Measurements from ENCODE around the gene DBH. TPM values are rescaled to one million over a fixed set of nuclear protein-coding genes. Genes with fewer than 3 reads are reported as not detected.
"Not testable (repeated sequence)": the region's sequence is repeated elsewhere in the genome, so short reads cannot be mapped to it uniquely, and the experiment has no call there.

Gene DBH
- polyA plus RNA-seq, 4 donors: 0.51 to 1.6 (median 1.1) TPM

DNA sequence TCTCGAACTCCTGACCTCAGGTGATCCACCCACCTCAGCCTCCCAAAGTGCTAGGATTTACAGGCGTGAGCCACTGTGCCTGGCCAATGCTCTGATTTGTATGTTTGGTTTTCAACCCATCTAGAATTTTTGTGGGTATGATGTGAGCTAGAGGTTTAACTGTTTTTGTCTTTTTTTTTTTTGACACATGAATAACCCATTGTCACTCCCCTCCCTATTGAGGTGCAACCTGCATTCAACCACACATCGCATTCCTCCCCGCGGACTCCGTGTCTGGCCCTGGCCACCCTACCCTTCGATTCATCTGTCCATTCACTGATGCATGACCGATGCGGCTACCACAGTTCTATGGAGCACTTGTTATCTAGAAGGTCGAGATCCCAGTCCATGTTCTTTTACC, 17.4 kb upstream of the DBH start:
- no peak for DNase-seq (ENCODE audit: low read depth in 4 of 4, low spot score in 2 of 4)

DNA sequence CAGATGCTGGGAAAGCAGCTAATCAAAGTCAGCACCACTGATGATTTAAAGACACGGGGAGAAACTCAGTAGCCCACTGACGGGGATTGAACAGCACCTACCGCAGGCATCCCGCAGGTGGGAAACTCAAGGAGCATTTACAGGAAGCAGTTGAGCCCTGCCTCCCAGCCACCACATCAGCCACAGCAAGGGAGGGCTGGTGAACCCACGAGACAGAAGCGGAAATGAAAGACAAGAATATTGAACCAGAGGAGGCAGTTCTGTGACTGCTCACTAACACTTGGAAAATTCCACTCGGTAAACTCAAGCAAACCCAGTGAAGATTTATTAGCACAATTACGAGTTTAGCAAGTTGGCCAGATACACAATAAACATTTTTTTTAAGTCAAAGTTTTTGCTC, 16.4 kb upstream of the DBH start:
- no peak for DNase-seq (ENCODE audit: low read depth in 4 of 4, low spot score in 2 of 4)

DNA sequence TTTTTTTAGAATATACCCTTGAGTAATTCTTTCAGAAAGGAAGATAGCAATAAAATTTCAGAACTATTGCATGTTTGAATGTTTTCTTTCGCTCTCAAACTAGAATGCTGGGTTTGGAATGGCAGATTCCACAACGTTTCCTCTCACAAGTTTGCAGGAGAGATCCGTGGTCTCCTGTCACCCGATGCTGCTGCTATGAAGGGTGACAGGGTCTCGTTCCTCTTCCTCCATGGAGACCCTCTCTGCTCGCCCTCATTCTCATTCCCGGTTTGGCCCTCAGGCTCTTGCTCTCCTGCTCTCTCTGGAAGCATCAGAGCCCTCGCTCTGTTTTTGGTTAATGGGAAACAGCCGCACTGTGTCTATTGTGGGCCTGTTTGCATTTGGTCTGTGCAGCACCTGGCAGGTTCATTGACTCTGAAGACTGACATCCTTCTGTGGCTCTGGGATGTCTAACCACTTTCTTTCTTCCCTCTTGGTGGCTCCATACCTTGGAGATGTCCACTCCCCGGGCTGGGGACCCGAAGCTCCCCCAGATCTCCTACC, 14.4 kb upstream of the DBH start:
- no peak for DNase-seq (ENCODE audit: low read depth in 4 of 4, low spot score in 2 of 4)

- no peak for DNase-seq (ENCODE audit: low read depth in 4 of 4, low spot score in 2 of 4)
These were observed 13.6 kb upstream of the DBH start for GRCh38 chr9:133622555-133622954.

GRCh38 chr9:133626008-133626407, 10.2 kb upstream of the DBH start:
- not testable (repeated sequence) for DNase-seq (ENCODE audit: low read depth in 4 of 4, low spot score in 2 of 4)

DNA sequence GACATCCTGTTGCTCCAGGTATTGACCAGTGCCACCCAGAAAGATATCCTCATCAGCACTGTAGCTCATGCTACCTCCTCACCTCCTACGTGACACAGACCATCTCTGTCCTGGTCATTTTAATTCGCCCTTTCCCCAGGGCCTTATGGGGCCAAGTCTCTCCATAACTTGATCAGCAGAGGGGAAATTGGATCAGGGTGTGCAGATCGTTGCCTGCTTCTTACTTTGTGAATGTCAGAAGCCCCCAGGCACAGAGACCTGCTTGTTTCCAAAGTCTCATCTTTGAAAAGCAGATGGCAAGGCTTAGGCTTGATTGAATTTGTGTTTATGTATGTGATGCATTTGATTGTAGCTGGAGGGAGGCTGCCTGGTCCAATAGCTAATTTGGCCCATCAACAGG, 8.8 kb upstream of the DBH start:
- DNase-seq (ENCODE audit: low read depth in 4 of 4, low spot score in 2 of 4): no peak

DNA sequence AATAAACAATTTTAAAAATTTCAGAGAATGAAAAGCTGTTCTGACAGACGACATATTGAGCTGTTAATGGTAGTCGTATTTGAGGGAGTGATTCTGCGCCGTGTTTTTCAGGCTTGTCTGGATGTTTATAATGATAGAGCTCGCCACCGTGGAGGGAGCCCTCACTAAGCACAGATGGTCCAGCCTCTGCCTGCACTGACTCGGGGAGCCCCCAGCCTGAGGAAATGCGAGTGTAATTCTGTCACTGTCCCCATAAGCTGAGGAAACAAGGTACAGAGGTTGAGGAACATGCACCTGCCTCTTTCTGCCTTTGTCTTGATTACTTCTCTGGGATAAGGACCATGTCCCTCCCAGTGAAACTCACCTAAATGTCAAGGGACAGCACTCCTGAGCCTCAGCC, 7.4 kb upstream of the DBH start:
- no peak for DNase-seq (ENCODE audit: low read depth in 4 of 4, low spot score in 2 of 4)

GRCh38 chr9:133629221-133630110, 6.7 kb upstream of the DBH start:
- DNase-seq (ENCODE audit: low read depth in 4 of 4, low spot score in 2 of 4): no peak

- no peak for DNase-seq (ENCODE audit: low read depth in 4 of 4, low spot score in 2 of 4)
These were observed 5.1 kb upstream of the DBH start for GRCh38 chr9:133631111-133631510.

GRCh38 chr9:133632806-133633680, 3.1 kb upstream of the DBH start:
- no peak for DNase-seq (ENCODE audit: low read depth in 4 of 4, low spot score in 2 of 4)

DNA sequence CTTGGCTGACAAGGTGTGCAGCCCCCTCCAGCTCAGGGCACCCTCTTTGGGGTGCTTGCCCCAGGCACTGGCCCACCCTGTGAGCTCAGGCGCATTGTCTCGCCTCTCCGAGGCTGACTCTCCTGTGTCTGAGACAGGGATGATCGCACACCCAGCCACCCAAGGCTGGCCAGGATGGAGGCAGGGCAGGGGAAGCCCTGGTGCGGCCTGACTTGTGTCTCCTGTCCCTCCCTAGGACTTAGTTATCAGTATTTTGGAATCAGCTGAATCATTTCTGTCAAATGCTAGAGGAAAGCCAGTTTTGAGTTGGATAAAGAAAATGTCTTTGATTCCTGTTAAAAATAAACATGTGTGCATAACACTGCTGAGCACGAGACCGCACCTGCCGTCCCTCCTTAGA, 2.5 kb upstream of the DBH start:
- no peak for DNase-seq (ENCODE audit: low read depth in 4 of 4, low spot score in 2 of 4)

- DNase-seq (ENCODE audit: low read depth in 4 of 4, low spot score in 2 of 4): peak in 1 of 4 donors; percentile 23
These were observed 2.0 kb upstream of the DBH start for GRCh38 chr9:133634081-133634691.

- no peak for DNase-seq (ENCODE audit: low read depth in 4 of 4, low spot score in 2 of 4)
These were observed 1.1 kb upstream of the DBH start for GRCh38 chr9:133635098-133635497.

DNA sequence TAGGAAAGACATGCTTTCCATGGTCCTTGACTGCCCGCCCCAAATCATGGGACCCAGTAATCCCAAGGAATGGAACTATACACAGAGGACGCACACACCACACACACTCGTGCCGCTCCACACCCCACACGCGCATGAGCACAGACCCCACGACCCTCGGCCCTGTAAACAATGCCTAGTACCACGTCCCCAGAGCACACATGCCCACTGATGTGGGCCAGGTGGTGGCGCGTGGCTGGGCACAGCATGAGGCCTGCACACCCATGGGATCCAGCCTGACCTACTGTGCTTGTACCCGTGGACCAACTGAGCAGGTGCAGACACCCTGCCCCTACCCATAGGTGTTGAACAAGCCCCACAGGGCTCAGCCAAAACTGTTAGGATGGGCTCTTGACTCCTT, 739 bp downstream of the DBH start:
- no peak for DNase-seq (ENCODE audit: low read depth in 4 of 4, low spot score in 2 of 4)

- no peak for DNase-seq (ENCODE audit: low read depth in 4 of 4, low spot score in 2 of 4)
These were observed 1.4 kb downstream of the DBH start for GRCh38 chr9:133637451-133638055.

- DNase-seq (ENCODE audit: low read depth in 4 of 4, low spot score in 2 of 4): no peak
These were observed 1.9 kb downstream of the DBH start for GRCh38 chr9:133638076-133638475.

DNA sequence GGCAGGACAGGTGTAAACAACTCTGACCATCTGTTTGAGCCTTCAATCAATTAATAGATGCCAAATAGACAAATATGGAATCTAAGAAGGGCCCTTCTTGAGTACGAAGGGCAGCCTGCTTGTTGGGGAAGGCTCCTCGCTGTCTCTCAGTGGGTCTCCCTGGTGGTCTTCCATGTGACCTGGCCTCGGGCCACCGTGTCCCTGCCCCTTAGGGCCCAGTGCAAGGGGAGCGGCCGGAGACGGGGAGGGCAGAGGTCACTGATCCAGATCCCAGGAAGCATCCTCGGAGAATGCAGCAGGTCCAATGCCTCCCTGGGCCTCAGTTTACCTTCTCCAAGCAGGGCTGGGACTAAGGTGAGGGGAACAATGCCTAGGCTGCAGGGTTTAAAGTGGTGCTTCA, 2.5 kb downstream of the DBH start:
- DNase-seq (ENCODE audit: low read depth in 4 of 4, low spot score in 2 of 4): no peak

- no peak for DNase-seq (ENCODE audit: low read depth in 4 of 4, low spot score in 2 of 4)
These were observed 3.5 kb downstream of the DBH start for GRCh38 chr9:133639613-133640012.

DNA sequence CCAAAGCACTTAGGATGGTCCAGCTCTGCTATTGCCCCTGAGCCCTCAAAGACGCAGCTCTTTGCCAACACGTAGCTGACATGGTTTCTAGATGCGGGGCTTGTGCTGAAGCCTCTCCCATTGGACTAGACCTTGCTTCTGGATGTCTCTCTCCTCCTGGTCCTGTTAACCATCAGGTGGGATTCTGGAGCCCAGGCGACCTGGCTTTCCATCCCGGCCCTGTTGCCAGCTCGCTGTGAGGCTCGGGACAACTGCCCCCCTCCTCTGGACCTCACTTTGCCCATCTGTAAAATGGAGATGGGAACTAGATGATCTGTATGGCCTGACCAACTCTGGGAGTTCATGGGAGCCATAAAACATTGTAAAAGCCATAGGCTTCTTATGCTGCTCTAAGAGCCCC, 4.0 kb downstream of the DBH start:
- DNase-seq (ENCODE audit: low read depth in 4 of 4, low spot score in 2 of 4): no peak

GRCh38 chr9:133640580-133641395, 4.6 kb downstream of the DBH start:
- no peak for DNase-seq (ENCODE audit: low read depth in 4 of 4, low spot score in 2 of 4)

Measured in left renal cortex interstitium (tissue), 4 donors.